Trophoblast cell (in vitro differentiated cells and primary cell): ENCODE results near the gene PARP3. TPM values are rescaled to one million over a fixed set of nuclear protein-coding genes. Genes with fewer than 3 reads are reported as not detected.
A peak's percentile ranks its signal among the peaks of the same experiment; 100 is the strongest.

ENCODE experiments used
- DNase-seq, 2 donors: peaks; one replicate each; pipeline ENCODE4 v3.0.0-alpha.2; 2016
- H2AFZ ChIP-seq: 2 replicates; pipeline ENCODE4 v1.6.1; 2013; ENCODE audit warnings: low read length, moderate library complexity, mild to moderate bottlenecking; ENCODE audit not compliant: insufficient read depth, poor library complexity
- H2AK5ac ChIP-seq: 2 replicates; pipeline ENCODE4 v1.6.1; 2013; ENCODE audit warnings: mild to moderate bottlenecking, low read length
- H2BK120ac ChIP-seq: 2 replicates; pipeline ENCODE4 v1.6.1; 2013; ENCODE audit warnings: low read length, mild to moderate bottlenecking, moderate library complexity; ENCODE audit not compliant: insufficient read depth, poor library complexity
- H2BK12ac ChIP-seq: 2 replicates; pipeline ENCODE4 v1.6.1; 2013; ENCODE audit warnings: mild to moderate bottlenecking, low read length, moderate library complexity
- H2BK5ac ChIP-seq: 2 replicates; pipeline ENCODE4 v1.6.1; 2013; ENCODE audit warnings: low read length, low read depth, moderate library complexity, mild to moderate bottlenecking; ENCODE audit not compliant: poor library complexity
- H3K14ac ChIP-seq: 2 replicates; pipeline ENCODE4 v1.6.1; 2013; ENCODE audit warnings: mild to moderate bottlenecking, low read length
- H3K18ac ChIP-seq: 2 replicates; pipeline ENCODE4 v1.6.1; 2013; ENCODE audit warnings: mild to moderate bottlenecking, low read length
- H3K23ac ChIP-seq: 2 replicates; pipeline ENCODE4 v1.6.1; 2013; ENCODE audit warnings: low read length
- H3K27ac ChIP-seq: 2 replicates; pipeline ENCODE4 v1.5.1; 2013; ENCODE audit warnings: low read depth, mild to moderate bottlenecking, inconsistent platforms, low read length, moderate library complexity
- H3K27me3 ChIP-seq: 2 replicates; pipeline ENCODE4 v1.6.1; 2013; ENCODE audit warnings: inconsistent platforms, mild to moderate bottlenecking, low read length, moderate library complexity; ENCODE audit not compliant: insufficient read depth
- H3K36me3 ChIP-seq, 2 experiments: 1 replicate in 1 of 2; 2 replicates in 1 of 2; pipeline ENCODE4 v1.6.1; 2013; ENCODE audit warnings: low read length in 2 of 2, mild to moderate bottlenecking in 2 of 2, moderate library complexity in 1 of 2; ENCODE audit not compliant: insufficient read depth in 2 of 2, control insufficient read depth in 1 of 2
- H3K4ac ChIP-seq: 2 replicates; pipeline ENCODE4 v1.6.1; 2013; ENCODE audit warnings: low read depth, mild to moderate bottlenecking, low read length, moderate library complexity
- H3K4me1 ChIP-seq, 2 experiments: 1 replicate in 1 of 2; 2 replicates in 1 of 2; pipeline ENCODE4 v1.6.1; 2013; ENCODE audit warnings: low read length in 2 of 2, mild to moderate bottlenecking in 2 of 2, moderate library complexity in 1 of 2; ENCODE audit not compliant: insufficient read depth in 2 of 2, control insufficient read depth in 1 of 2
- H3K4me2 ChIP-seq: 2 replicates; pipeline ENCODE4 v1.6.1; 2013; ENCODE audit warnings: inconsistent platforms, mild to moderate bottlenecking, low read length, moderate library complexity
- H3K4me3 ChIP-seq: 2 replicates; pipeline ENCODE4 v1.5.1; 2013; ENCODE audit warnings: mild to moderate bottlenecking, low read depth, low read length, inconsistent platforms
- H3K79me1 ChIP-seq: one replicate; pipeline ENCODE4 v1.6.1; 2013; ENCODE audit warnings: low read length
- H3K79me2 ChIP-seq: 2 replicates; pipeline ENCODE4 v1.6.1; 2013; ENCODE audit warnings: low read length, mild to moderate bottlenecking; ENCODE audit not compliant: control insufficient read depth, insufficient read depth, poor library complexity
- H3K9ac ChIP-seq: 2 replicates; pipeline ENCODE4 v1.6.1; 2013; ENCODE audit warnings: mild to moderate bottlenecking, low read length
- H3K9me3 ChIP-seq: 2 replicates; pipeline ENCODE4 v1.6.1; 2013; ENCODE audit warnings: low read depth, mild to moderate bottlenecking, control low read depth, inconsistent platforms, low read length; ENCODE audit not compliant: insufficient read depth
- H4K12ac ChIP-seq: 2 replicates; pipeline ENCODE4 v1.6.1; 2013; ENCODE audit warnings: low read depth, mild to moderate bottlenecking, low read length, moderate library complexity
- H4K8ac ChIP-seq: 2 replicates; pipeline ENCODE4 v1.6.1; 2013; ENCODE audit warnings: low read depth, mild to moderate bottlenecking, low read length, moderate library complexity
- H4K91ac ChIP-seq: one replicate; pipeline ENCODE4 v1.6.1; 2013; ENCODE audit warnings: low read depth, mild to moderate bottlenecking, low read length, moderate library complexity
- WGBS: extraction: QIAGEN DNeasy Blood & Tissue Kit; methylation state at CpG from one replicate; pipeline ENCODE4 v1.1.7; 2013; ENCODE audit warnings: missing lambda C conversion rate; ENCODE audit not compliant: insufficient read length, insufficient coverage; ENCODE audit errors: extremely low coverage; 5-methylcytosine and 5-hydroxymethylcytosine counted together
- polyA plus RNA-seq: library from polyadenylated mRNA; stranded (reverse); fragments of 200-250 nt; gene quantifications from 2 replicates; pipeline ENCODE4 v1.2.3, GENCODE V29; 2013

PARP3 gene
- polyA plus RNA-seq: 1.1 and 1.4 TPM in 2 replicates

DNA sequence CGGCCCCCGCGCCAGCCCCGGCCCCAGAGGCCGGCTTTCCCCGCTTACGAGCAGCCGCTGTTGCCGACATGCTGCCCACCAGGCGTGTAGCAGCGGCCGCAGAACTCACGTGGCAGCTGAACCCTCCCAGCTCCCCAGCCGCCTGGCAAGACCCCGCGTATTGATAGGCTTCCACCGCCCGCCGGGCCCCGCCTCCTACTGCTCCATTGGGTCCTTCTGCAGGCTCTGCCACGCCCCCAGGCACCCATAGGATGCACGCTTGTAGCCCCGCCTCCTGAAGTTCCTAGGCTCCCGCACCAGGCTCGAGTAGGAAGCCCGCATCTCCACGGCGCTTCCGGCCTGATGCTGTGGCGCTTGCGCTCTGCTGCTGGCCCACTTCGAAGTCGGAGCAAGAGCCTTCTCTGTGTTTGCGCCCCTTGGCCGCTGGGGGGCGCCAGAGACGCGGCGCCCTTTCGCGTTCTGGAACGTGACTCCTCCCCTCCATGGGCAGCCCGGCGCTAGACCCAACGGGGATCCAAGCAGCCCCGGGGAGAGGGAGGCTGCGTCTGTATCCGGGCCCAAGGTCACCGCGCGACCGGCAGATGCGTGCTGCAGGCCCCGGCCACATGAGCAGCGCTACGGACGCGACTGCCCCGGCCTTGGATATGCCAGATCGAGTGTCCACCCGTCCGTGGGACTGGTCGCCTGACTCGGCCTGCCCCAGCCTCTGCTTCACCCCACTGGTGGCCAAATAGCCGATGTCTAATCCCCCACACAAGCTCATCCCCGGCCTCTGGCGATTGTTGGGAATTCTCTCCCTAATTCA lies at the start of gene PARP3, which contains the start of gene RRP9:
TSS of gene PARP3 (plus strand) at position 566 of the 805 bp plus-strand sequence. CDS start 993 bp downstream, outside the sequence.
TSS of gene RRP9 (minus strand) at position 107 of the 805 bp plus-strand sequence. CDS start at position 70, 37 bp downstream.
- Histone ChIP-seq H3K4ac (peak within 1 kb of the TSS; percentile 22), H3K4me1 (peaks cover 12 to 14% of the 10 kb centered on the region in 2 experiments), H4K91ac (peak within 1 kb of the TSS; percentile 64), H3K9me3 (no peaks in the 10 kb centered on the region), H4K8ac (peak within 1 kb of the TSS; percentile 90), H3K4me3 (peak within 1 kb of the TSS; percentile 83), H2BK5ac (peak within 1 kb of the TSS; percentile 24), H3K27me3 (no peaks in the 10 kb centered on the region), H3K27ac (no peak within 1 kb of the TSS), H4K12ac (peak within 1 kb of the TSS; percentile 55), H2BK12ac (no peak within 1 kb of the TSS), H2AFZ (peak within 1 kb of the TSS; percentile 92), H3K4me2 (peak within 1 kb of the TSS; percentile 96), H3K79me1 (peaks cover 5% of the 10 kb centered on the region), H3K9ac (peak within 1 kb of the TSS; percentile 80), H3K14ac (peak within 1 kb of the TSS; percentile 80), H2BK120ac (peak within 1 kb of the TSS; percentile 36), H2AK5ac (no peak within 1 kb of the TSS), H3K18ac (peak within 1 kb of the TSS; percentile 36), H3K36me3 (peaks cover 13 to 14% of the 10 kb centered on the region in 2 experiments), H3K79me2 (peaks cover 4% of the 10 kb centered on the region), H3K23ac (peak within 1 kb of the TSS; percentile 14)
- DNase-seq: peak; percentile 100
- WGBS: no CpG with 5 or more reads among the region's 67 CpGs

- Histone ChIP-seq H3K9ac (no peak overlapping the region), H4K8ac (no peak overlapping the region), H3K4me2 (no peak overlapping the region), H3K79me2 (no peaks in the 10 kb centered on the region), H2BK12ac (no peak overlapping the region), H2AK5ac (no peak overlapping the region), H3K4me3 (no peak overlapping the region), H2AFZ (no peak overlapping the region), H2BK120ac (no peak overlapping the region), H3K79me1 (no peaks in the 10 kb centered on the region), H3K14ac (no peak overlapping the region), H4K91ac (no peak overlapping the region), H3K4me1 (no peaks in the 10 kb centered on the region), H3K36me3 (no peaks in the 10 kb centered on the region), H3K27ac (no peak overlapping the region), H3K18ac (no peak overlapping the region), H3K4ac (no peak overlapping the region), H3K9me3 (peaks cover 8% of the 10 kb centered on the region), H4K12ac (no peak overlapping the region), H3K27me3 (no peaks in the 10 kb centered on the region), H2BK5ac (no peak overlapping the region), H3K23ac (no peak overlapping the region)
- no peak for DNase-seq
- WGBS: no CpG with 5 or more reads among the region's 4 CpGs
Measured at GRCh38 chr3:51894391-51894790, 47.8 kb upstream of the PARP3 start.

- Histone ChIP-seq H4K8ac (no peak overlapping the region), H3K9me3 (peaks cover 8% of the 10 kb centered on the region), H4K91ac (no peak overlapping the region), H2AK5ac (no peak overlapping the region), H3K27me3 (no peaks in the 10 kb centered on the region), H2BK12ac (no peak overlapping the region), H3K4me1 (no peaks in the 10 kb centered on the region), H3K4me3 (no peak overlapping the region), H3K79me2 (no peaks in the 10 kb centered on the region), H3K9ac (no peak overlapping the region), H4K12ac (no peak overlapping the region), H3K27ac (no peak overlapping the region), H3K23ac (no peak overlapping the region), H3K36me3 (no peaks in the 10 kb centered on the region), H3K4ac (no peak overlapping the region), H3K4me2 (no peak overlapping the region), H2AFZ (no peak overlapping the region), H3K14ac (no peak overlapping the region), H2BK120ac (no peak overlapping the region), H2BK5ac (no peak overlapping the region), H3K18ac (no peak overlapping the region), H3K79me1 (no peaks in the 10 kb centered on the region)
- WGBS: no CpG with 5 or more reads among the region's 16 CpGs
- no peak for DNase-seq
Measured at GRCh38 chr3:51894939-51895338, 47.2 kb upstream of the PARP3 start.

GRCh38 chr3:51896607-51897305 lies 45.4 kb upstream of the PARP3 start:
- H3K14ac ChIP-seq: no peak overlapping the region
- no peaks in the 10 kb centered on the region for H3K79me1 ChIP-seq
- no peak overlapping the region for H3K9ac ChIP-seq
- no peak for DNase-seq
- H3K18ac ChIP-seq: no peak overlapping the region
- no peaks in the 10 kb centered on the region for H3K4me1 ChIP-seq
- no peak overlapping the region for H2BK120ac ChIP-seq
- no peak overlapping the region for H3K23ac ChIP-seq
- H3K36me3 ChIP-seq: no peaks in the 10 kb centered on the region
- H3K79me2 ChIP-seq: no peaks in the 10 kb centered on the region
- no peak overlapping the region for H4K91ac ChIP-seq
- no peak overlapping the region for H2BK5ac ChIP-seq
- H3K4me2 ChIP-seq: no peak overlapping the region
- H3K27me3 ChIP-seq: no peaks in the 10 kb centered on the region
- H4K12ac ChIP-seq: no peak overlapping the region
- no peak overlapping the region for H3K27ac ChIP-seq
- no peak overlapping the region for H4K8ac ChIP-seq
- H3K9me3 ChIP-seq: peaks cover 8% of the 10 kb centered on the region
- no peak overlapping the region for H3K4me3 ChIP-seq
- H3K4ac ChIP-seq: no peak overlapping the region
- no peak overlapping the region for H2BK12ac ChIP-seq
- no peak overlapping the region for H2AFZ ChIP-seq
- 100% methylated on average over 4 of the region's 10 CpGs for WGBS
- no peak overlapping the region for H2AK5ac ChIP-seq
